SIG-M5 treated with dmso at 0.1 percent for 504 hours (cell line): ENCODE data around the gene ZBP1.

Source experiments
- DNase-seq: peaks from one replicate; lab custom pipeline; 2025; ENCODE audit not compliant: unreplicated experiment; lab: John Stamatoyannopoulos, UW

ZBP1 gene

GRCh38 chr20:57658833-57659516 is 38.7 kb upstream of the ZBP1 start:
- DNase-seq, result no peak

GRCh38 chr20:57658447-57658832 is 38.2 kb upstream of the ZBP1 start:
- DNase-seq, result no peak

GRCh38 chr20:57657535-57658446 is 37.6 kb upstream of the ZBP1 start:
- DNase-seq, result no peak

DNA sequence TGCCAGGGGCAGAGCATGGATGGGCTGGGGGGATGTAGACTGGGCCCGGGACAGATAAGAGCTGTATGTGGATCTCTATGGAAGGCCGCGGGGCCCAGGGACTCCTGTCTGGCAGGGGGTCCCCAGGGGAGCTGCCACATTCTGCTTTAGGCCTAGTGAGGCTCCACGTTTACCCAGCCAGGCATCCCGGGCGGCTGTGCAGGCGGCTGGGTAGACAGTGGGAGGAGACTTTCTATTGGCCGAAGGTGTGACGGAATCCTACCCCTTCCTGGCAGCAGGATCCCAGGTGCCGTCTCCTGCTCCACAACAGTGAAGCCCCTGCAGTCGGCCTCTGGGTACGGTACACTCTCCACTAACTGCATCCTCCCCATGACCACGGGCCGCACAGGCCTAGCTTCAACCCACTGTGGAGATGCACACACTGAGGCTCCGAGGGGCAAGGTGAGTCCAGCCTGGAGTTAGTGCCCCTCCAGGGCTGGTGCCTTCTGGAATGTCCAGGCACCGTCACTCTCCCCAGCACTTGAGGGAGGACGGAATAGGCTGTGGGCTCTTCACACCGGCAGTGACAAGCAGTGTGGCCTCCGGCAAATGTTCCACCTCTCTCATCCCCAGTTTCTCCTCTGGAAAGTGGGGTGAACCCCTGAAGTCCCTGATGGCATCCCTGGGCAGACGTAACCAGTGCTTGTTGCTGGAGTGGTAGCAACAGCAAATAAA is 36.8 kb upstream of the ZBP1 start:
- DNase-seq, result no peak

GRCh38 chr20:57656252-57656820 is 36.1 kb upstream of the ZBP1 start:
- DNase-seq, result no peak

DNA sequence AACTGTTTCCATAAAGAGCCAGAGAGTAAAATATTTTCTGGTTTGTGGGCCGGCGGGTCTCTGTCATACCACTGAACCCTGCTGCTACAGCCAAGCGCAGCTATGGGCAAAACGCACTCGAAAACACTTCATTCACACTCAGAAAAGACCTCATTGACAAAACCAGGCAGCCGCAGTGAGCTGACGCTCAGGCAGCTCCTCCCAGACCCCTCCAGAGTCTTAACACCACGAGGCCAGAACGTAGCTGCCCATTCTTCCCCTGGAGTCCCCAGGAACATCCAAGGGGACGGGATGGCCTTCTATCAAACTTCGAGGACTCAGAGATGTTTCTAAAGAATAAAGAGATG is 35.6 kb upstream of the ZBP1 start:
- no peak for DNase-seq

DNA sequence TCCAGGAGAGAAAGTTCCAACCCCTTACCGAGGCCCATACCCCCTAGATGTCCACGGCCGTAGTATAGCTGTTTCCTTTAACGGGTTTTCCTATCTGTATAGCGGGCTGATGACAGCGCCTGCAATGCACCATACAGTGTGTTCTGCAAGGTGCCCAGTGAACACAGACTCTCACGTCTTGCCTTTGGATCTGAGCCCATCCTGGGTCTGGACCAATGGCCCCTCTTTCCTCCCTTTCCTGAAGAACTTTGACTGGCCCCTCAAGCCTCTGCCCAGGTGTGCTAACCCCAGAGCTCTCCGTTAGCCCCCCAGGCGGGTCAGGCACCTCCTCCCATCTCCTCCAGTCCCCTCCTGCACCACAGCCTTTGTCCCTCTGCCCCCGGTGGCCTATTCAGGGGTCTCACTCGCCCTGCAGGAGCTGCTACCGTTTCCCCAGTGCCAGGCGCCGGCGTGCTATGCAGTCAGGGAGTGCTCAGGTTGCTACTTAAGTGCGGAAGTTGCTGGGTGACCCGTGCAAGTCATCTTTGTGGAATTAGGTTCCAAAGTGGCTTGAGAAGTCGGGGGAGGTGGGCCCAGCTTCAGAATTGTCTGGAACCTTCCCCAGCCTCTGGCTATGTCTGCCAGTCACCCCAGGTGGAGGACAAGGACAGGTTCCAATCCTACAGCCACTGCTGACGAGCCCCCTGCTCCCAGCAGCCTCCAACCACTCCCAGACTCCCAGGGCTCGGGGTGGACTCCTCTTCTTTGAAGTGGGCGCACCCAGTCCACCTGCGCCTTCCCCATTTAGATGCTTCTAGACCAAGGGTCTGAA is 35.0 kb upstream of the ZBP1 start:
- no peak for DNase-seq

DNA sequence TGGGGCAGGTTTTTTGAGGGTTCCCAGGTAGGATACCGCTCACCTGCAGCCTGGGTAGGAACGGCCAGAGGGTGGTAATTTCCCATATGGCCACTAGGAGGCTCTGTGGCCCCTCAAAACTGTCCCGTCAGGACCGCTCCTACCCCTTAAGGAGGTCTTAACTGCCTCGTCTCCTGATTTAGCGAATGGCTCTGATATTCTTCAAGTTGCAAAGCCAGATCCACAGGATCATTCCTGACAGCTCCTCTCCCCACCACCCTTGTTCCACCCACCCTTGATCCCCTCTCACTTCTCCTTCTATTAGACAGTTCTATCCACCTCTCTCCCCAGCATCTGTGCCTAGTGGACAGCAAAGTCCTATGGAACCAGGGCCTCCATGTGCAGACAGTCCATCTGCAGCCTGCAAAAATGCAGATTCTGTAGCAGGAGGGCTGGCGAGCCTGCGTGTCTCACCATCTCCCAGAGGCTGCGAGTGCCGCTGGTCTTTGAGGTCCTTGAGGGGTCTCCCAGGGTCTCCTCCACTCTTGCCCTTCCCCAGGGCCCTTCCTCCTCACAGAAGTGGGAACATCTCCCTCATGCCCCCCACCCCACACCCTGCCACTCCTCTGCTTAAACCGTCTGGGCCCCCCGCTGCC is 34.3 kb upstream of the ZBP1 start:
- peak; percentile 49 for DNase-seq

- DNase-seq, result no peak
Measured at GRCh38 chr20:57653910-57654309, 33.7 kb upstream of the ZBP1 start.

GRCh38 chr20:57653546-57653900 is 33.3 kb upstream of the ZBP1 start:
- no peak for DNase-seq

DNA sequence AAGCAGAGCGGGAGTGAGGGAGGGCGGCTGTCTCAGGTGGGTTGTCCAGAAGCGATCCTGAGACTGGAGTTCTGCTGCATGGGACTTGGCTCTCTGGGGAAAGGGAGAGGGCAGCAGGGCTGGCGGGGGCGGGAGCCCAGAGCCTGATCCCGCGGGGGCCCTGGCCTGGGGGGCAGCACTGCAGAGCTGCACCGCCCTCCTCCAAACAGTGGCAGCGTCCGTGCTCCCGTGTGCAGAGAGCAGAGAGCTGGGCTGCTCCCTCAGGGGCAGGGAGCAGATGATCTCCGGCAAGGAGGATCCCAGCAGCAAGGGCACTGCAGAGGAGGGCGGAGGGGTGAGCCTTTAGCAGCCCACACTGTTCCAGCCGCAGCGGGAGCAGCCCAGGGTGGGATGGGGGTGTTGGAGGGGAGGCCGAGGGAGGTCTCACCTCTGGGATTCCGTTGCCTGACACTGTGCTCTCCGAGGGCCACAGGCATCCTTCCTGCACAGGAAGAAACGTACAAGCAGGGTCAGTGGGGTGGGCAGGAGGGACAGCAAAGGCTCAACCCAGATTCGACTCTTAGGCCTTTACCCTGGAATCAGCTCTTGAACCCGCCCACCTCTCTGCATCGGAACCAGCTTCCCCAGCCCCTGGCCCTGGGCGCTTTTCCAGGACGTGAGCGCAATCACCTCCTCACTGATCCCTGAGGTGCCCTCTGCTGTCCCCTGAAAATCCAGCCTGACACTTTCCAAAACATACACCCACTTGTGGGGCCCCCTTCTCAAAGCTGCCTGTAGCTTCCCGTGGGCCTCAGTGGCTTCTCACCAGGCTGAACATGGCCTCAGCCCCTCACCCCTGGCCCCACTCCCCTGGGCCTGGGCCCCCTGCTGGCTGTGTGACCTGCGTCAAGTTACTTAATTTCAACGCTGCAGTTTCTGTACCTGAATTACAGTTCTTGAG is 32.6 kb upstream of the ZBP1 start:
- DNase-seq, result no peak

GRCh38 chr20:57651881-57652605 is 31.8 kb upstream of the ZBP1 start:
- DNase-seq, result no peak

- no peak for DNase-seq
Measured at GRCh38 chr20:57650756-57651483, 30.7 kb upstream of the ZBP1 start.

GRCh38 chr20:57650266-57650665 is 30.0 kb upstream of the ZBP1 start:
- no peak for DNase-seq

DNA sequence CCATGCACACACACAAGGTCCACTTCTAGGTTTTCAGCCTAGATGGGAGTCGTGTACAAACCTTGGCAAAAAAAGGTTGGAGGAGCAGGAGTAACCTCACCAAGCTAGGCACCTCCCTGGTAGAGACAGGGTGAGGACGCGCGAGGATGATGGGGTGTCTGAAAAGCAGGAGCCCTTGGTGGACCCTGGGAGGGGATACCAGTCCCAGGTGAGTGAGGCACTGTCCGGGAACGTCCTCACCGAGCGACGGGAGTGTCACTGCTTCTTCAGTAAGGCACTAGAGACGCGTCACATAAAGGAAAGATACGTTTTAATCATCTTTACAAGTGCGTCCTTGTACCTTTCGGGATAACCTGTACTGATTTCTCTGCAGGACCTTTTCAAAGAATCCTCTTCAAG is 29.4 kb upstream of the ZBP1 start:
- no peak for DNase-seq

- DNase-seq, result no peak
Measured at GRCh38 chr20:57648878-57649616, 28.8 kb upstream of the ZBP1 start.
